ENCODE results near the gene TRIM21. TPM values are rescaled to one million over a fixed set of nuclear protein-coding genes. Genes with fewer than 3 reads are reported as not detected.
"Not testable (repeated sequence)": the region's sequence is repeated elsewhere in the genome, so short reads cannot be mapped to it uniquely, and the experiment has no call there.

The TRIM21 gene
- total RNA-seq, 1 donor = 20.3 TPM

DNA sequence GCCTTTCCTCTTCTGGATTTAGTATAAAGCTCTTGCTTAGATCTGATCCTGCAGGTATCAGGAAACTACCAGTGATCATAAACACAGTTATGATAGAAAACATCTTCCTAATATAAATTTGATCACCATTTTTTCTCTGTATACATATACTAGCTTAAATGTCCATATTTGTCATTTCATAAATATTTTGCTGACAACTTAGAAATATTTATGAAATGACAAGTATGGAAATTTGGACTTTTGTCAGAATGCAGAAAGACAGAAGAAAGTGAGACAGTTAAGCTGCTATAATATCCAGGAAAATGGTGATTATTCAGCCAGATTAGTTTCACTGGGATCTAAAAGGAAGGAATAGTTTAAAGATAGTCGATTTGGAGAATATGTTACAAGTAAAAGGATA, 22.8 kb upstream of the TRIM21 start:
- TF ChIP-seq, protein P1, sequence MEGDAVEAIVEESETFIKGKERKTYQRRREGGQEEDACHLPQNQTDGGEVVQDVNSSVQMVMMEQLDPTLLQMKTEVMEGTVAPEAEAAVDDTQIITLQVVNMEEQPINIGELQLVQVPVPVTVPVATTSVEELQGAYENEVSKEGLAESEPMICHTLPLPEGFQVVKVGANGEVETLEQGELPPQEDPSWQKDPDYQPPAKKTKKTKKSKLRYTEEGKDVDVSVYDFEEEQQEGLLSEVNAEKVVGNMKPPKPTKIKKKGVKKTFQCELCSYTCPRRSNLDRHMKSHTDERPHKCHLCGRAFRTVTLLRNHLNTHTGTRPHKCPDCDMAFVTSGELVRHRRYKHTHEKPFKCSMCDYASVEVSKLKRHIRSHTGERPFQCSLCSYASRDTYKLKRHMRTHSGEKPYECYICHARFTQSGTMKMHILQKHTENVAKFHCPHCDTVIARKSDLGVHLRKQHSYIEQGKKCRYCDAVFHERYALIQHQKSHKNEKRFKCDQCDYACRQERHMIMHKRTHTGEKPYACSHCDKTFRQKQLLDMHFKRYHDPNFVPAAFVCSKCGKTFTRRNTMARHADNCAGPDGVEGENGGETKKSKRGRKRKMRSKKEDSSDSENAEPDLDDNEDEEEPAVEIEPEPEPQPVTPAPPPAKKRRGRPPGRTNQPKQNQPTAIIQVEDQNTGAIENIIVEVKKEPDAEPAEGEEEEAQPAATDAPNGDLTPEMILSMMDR (IDR thresholded peaks at IDR 0.05; ENCODE audit: insufficient read depth, low read depth, low read length) = no peak
- no peak for DNase-seq (ENCODE audit: low read depth)
- no peak overlapping the region for H3K4me3 ChIP-seq (ENCODE audit: low read depth, low read length)

DNA sequence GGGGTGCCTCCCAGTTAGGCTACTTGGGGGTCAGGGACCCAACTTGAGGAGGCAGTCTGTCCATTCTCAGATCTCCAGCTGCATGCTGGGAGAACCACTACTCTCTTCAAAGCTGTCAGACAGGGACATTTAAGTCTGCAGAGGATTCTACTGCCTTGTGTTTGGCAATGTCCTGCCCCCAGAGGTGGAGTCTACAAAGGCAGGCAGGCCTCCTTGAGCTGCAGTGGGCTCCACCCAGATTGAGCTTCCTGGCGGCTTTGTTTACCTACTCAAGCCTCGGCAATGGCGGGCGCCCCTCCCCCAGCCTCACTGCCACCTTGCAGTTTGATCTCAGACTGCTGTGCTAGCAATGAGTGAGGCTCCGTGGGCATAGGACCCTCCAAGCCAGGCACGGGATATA, 12.7 kb upstream of the TRIM21 start:
- H3K4me3 ChIP-seq (ENCODE audit: low read depth, low read length); DNase-seq (ENCODE audit: low read depth): not testable (repeated sequence)

DNA sequence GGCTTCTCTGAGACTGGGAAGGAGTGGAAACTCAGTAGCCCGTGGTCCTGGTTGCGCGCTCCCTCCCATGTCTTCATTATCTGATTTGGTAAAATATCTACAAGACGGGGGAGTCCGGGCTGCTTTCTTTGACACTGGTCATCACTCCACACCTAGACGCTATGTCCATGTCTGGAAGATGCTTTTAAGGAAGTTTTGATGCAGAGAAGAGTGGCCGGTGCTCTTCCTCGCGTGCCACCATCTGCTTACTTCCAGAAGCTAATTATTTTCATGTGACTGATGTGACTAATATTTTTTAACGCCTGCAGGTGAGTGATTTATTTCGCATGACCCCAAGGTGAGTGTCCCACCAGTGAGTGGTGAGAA, 339 bp upstream of the TRIM21 start:
- TF ChIP-seq, protein P1 (IDR thresholded peaks at IDR 0.05; ENCODE audit: insufficient read depth, low read depth, low read length) = no peak
- peak overlapping the region; percentile 97 for H3K4me3 ChIP-seq (ENCODE audit: low read depth, low read length)
- no peak for DNase-seq (ENCODE audit: low read depth)

DNA sequence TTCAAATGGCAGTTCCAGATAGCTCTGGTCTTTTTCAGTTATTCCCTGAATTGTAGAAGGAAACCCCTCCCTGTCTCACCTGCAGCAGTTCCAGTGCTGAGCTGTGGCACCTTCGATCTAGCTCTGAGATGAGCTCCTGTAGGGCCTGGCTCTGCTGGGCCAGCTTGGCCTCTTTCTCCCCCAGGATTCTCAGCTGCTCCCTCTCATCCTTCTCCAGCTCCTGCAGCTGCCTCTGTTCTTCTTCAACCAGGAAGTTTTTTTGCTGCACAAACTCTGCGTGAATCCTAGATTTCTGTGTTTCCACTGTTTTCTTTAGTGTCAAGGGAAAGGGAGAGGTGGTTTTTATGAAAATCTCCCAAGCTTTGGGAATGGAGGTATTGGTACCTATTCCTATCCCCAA, 5.3 kb downstream of the TRIM21 start:
- H3K4me3 ChIP-seq (ENCODE audit: low read depth, low read length) = no peak overlapping the region
- DNase-seq (ENCODE audit: low read depth) = no peak
- TF ChIP-seq, protein P1 (IDR thresholded peaks at IDR 0.05; ENCODE audit: insufficient read depth, low read depth, low read length) = no peak

DNA sequence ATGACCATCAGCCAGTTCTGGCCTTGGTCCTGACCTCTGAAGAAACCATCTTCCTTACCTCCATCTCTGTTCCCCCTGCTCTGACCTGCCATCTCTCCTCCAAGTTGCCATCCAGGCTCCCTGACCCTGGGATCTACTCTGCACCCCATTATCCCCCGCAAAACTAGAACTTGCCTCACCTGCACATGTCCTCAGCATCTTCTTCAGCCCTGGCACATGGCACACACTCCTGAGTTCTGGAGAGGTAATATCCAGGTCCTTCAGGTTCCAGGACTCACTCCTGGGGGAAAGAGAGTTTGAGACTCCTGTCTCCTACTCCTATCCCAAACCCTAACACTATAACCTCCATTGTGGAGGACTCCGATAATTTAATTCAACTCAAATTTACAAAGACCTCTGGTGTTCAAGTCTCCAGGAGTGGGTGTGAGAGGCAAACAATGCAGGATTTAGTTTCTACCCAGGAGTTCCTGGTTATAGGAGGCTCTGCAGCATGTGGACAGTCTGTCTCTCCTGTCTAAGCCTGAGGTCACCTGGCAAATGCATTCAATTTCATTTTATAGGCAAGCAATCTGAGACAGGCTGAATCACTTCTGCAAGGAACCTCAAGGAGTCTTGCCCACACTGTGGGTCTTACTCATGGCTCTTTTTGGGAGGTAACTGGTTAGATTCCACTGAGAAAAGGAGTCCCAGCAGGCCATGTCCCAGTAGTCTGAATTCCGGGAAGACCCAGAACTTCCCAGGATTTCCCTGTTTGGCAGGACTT, 7.3 kb downstream of the TRIM21 start:
- H3K4me3 ChIP-seq (ENCODE audit: low read depth, low read length) = no peak overlapping the region
- TF ChIP-seq, protein P1 (IDR thresholded peaks at IDR 0.05; ENCODE audit: insufficient read depth, low read depth, low read length) = no peak
- no peak for DNase-seq (ENCODE audit: low read depth)

DNA sequence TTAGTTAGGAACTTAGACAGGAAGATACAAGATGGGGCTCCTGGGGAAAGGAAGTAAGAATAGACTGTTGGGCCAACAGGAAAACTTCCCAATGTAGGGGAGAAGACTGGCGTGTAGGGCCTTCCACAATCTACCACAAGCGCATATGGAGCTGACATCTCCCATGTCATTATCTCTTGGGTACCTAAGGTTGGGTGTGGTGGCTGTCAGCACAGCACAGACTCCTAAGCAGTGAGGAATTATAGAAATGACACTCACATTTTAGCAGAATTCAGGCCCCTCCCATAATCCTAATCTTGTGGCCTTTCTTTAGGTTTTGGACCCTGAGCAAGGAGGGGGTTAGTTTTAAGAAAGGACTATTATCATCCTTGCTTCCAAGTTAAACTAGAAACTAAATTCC, 11.6 kb downstream of the TRIM21 start:
- no peak for DNase-seq (ENCODE audit: low read depth)
- no peak overlapping the region for H3K4me3 ChIP-seq (ENCODE audit: low read depth, low read length)
- TF ChIP-seq, protein P1 (IDR thresholded peaks at IDR 0.05; ENCODE audit: insufficient read depth, low read depth, low read length) = no peak

DNA sequence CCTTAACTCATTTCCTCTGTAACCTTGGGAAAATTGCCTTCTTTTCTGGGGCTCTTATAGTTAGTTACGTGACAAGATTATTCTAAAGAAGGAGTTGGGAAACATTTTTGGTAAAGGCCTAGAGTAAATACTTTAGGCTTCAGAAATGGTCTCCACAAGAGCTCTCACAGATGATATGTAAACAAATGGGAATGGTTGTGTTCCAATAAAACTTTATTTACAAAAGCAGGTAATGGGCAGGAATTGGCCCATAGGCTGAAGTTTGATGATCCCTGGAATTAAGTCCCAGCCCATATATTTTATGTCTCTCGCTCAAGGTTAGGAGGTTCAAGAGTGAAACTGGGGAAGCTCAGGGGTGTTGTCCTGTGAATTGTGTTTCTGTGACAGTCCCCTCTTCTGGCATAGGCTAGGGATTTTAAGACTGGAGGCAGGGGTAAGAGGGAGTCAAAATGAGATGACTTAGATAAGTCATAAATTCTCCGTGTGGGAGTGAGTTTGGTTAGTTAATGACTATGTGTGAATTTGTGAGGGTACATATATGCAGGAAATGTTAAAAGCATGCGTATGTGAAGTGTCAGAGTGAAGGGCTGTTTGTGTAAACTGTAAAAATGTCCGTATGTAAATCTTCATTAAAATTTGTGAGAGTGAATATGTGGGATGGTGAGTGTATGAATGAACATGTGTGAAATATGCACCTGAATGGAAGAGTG, 17.9 kb downstream of the TRIM21 start:
- DNase-seq (ENCODE audit: low read depth) = no peak
- TF ChIP-seq, protein P1 (IDR thresholded peaks at IDR 0.05; ENCODE audit: insufficient read depth, low read depth, low read length) = no peak
- H3K4me3 ChIP-seq (ENCODE audit: low read depth, low read length) = no peak overlapping the region

All from fibroblast of villous mesenchyme (primary cell).